ENCODE measurements around the gene SERPINA4. TPM values are rescaled to one million over a fixed set of nuclear protein-coding genes. Genes with fewer than 3 reads are reported as not detected.

Gene SERPINA4
- total RNA-seq, 2 donors from 2014 or later = 0.37 TPM; not detected in 1

DNA sequence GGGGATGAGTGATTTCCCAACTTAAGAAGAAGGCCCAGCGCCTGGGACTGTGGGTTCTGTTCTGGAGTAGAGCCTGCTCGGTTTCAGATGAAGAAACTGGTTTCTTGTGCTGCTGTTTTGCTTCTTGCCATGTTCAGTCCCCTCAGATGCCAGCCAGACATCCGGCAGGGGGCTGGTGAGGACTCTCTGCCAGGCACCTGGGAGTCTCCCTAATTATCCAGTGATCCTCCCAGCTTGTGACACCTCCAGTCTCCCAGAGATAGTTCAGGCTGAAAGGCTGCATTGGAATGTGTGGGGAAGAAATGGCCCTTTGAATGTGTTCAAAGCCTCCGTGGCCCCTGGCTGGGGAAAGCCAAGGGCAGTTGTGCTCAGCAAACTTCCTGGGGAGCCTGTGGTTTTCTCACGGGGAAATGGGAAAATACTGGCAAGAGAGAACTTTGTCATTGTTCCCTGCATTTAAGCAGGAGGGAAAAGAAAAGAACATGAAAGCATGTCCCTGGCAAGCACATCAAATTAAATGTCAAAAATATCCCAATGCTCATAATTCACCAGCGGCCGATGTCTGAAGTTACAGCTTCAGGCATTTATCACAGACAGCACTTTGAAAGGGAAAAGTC, 43.5 kb upstream of the SERPINA4 start:
- no peaks in the 10 kb centered on the region for H3K27me3 ChIP-seq
- no peaks in the 10 kb centered on the region for H3K36me3 ChIP-seq
- intact Hi-C loops (cut with DNase I) = no loop called here
- no peaks in the 10 kb centered on the region for H3K4me1 ChIP-seq
- no peak for DNase-seq
- H3K9me3 ChIP-seq = no peaks in the 10 kb centered on the region
- no peak overlapping the region for H3K27ac ChIP-seq
- H3K9ac ChIP-seq (ENCODE audit: low read depth in 2 of 2, low read length in 2 of 2) = no peak overlapping the region
- H3K4me3 ChIP-seq = no peak overlapping the region
- TF ChIP-seq, protein P1, sequence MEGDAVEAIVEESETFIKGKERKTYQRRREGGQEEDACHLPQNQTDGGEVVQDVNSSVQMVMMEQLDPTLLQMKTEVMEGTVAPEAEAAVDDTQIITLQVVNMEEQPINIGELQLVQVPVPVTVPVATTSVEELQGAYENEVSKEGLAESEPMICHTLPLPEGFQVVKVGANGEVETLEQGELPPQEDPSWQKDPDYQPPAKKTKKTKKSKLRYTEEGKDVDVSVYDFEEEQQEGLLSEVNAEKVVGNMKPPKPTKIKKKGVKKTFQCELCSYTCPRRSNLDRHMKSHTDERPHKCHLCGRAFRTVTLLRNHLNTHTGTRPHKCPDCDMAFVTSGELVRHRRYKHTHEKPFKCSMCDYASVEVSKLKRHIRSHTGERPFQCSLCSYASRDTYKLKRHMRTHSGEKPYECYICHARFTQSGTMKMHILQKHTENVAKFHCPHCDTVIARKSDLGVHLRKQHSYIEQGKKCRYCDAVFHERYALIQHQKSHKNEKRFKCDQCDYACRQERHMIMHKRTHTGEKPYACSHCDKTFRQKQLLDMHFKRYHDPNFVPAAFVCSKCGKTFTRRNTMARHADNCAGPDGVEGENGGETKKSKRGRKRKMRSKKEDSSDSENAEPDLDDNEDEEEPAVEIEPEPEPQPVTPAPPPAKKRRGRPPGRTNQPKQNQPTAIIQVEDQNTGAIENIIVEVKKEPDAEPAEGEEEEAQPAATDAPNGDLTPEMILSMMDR (IDR thresholded peaks at IDR 0.05) = no peak

DNA sequence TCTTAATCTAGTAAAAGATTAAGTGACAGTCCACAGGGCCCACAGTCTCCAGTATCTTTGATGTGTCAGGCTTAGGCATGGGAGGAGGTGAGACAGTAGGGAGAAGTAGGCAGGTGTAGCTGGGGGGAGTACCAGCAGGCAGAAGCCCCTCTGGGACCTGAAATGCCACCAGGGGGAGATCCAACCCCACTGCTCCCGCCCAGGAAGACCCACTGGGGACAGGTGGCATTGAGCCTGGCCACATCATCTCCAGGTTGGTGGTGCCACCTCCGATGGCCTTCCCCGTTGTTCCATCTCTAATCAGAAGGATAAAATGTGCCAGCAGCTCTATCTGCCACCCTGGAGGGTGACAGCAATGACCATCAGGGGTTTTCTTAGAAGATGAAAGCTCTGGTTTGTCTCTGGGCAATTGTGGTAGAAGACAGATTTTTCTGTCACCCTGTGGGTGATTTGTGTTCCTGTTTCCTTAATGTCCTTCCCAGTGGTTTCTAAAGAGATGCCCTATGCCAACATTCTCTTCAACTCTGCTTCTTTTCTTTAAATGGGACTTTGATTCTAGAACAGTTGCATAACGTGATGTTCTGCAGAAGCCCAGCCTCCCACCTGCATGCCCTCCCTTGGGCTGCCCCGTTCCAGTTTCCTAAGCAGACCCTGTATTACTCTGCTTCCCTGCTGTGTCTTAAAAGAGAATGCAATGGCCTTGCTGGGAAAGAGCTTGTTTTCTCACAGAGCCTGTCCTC, 39.7 kb upstream of the SERPINA4 start:
- Histone ChIP-seq H3K9ac (ENCODE audit: low read depth in 2 of 2, low read length in 2 of 2) (no peak overlapping the region), H3K27me3 (no peaks in the 10 kb centered on the region), H3K4me3 (no peak overlapping the region), H3K36me3 (no peaks in the 10 kb centered on the region), H3K9me3 (no peaks in the 10 kb centered on the region), H3K27ac (no peak overlapping the region), H3K4me1 (no peaks in the 10 kb centered on the region)
- intact Hi-C loops (cut with DNase I) = no loop called here
- TF ChIP-seq, protein P1 (IDR thresholded peaks at IDR 0.05) = no peak
- DNase-seq = no peak

DNA sequence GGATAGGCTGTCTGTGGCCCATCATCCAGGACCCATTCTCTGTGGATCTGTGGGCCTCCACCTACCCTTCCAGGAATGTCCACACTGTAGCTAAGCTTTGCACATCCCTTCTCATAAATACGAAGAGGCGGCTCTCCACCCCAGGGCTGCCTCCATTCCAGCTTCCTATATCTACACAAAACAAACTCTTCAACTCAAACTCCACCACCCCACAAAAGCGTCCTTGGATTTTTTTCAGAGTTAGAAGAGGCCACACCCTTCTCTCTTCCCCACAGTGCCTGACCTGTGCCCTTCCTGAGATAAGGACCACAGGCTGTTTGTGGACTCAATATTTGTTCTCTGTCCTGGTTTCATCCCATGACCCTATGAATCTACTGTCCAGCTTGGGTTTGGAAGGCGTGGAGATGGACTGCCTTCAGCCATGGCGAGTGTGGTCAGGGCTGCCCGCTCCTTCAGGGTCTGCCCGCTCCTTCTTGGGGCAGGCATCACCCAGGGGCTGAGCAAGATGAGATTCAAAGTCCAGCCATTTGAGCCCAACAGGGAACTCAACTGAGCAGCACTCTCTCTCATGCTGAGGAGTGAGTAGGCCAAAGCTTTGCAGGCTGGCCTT, 39.0 kb upstream of the SERPINA4 start:
- no peak overlapping the region for H3K27ac ChIP-seq
- no peaks in the 10 kb centered on the region for H3K9me3 ChIP-seq
- intact Hi-C loops (cut with DNase I) = no loop called here
- no peak for DNase-seq
- H3K4me1 ChIP-seq = no peaks in the 10 kb centered on the region
- H3K4me3 ChIP-seq = no peak overlapping the region
- no peaks in the 10 kb centered on the region for H3K27me3 ChIP-seq
- H3K9ac ChIP-seq (ENCODE audit: low read depth in 2 of 2, low read length in 2 of 2) = no peak overlapping the region
- H3K36me3 ChIP-seq = no peaks in the 10 kb centered on the region
- TF ChIP-seq, protein P1 (IDR thresholded peaks at IDR 0.05) = no peak

- no peaks in the 10 kb centered on the region for H3K9me3 ChIP-seq
- H3K9ac ChIP-seq (ENCODE audit: low read depth in 2 of 2, low read length in 2 of 2) = no peak overlapping the region
- H3K27ac ChIP-seq = no peak overlapping the region
- TF ChIP-seq, protein P1 (IDR thresholded peaks at IDR 0.05) = no peak
- DNase-seq = no peak
- H3K27me3 ChIP-seq = no peaks in the 10 kb centered on the region
- intact Hi-C loops (cut with DNase I) = no loop called here
- H3K4me1 ChIP-seq = no peaks in the 10 kb centered on the region
- H3K36me3 ChIP-seq = no peaks in the 10 kb centered on the region
- H3K4me3 ChIP-seq = no peak overlapping the region
Measured at GRCh38 chr14:94523265-94523664, 38.0 kb upstream of the SERPINA4 start.

GRCh38 chr14:94524093-94524492, 37.1 kb upstream of the SERPINA4 start:
- no peaks in the 10 kb centered on the region for H3K4me1 ChIP-seq
- intact Hi-C loops (cut with DNase I) = no loop called here
- DNase-seq = no peak

More at GRCh38 chr14:94524093-94524492, 37.1 kb upstream of the SERPINA4 start:
- Histone ChIP-seq H3K4me3 (no peak overlapping the region), H3K9ac (ENCODE audit: low read depth in 2 of 2, low read length in 2 of 2) (no peak overlapping the region), H3K9me3 (no peaks in the 10 kb centered on the region), H3K27me3 (no peaks in the 10 kb centered on the region), H3K36me3 (no peaks in the 10 kb centered on the region), H3K27ac (no peak overlapping the region)
- TF ChIP-seq, protein P1 (IDR thresholded peaks at IDR 0.05) = no peak
